Right lung (tissue), 5 donors: ENCODE measurements around the gene ZNF189. TPM values are rescaled to one million over a fixed set of nuclear protein-coding genes. Genes with fewer than 3 reads are reported as not detected.

Experiments
- DNase-seq, 2 donors: peaks; one replicate each; pipeline ENCODE4 v3.0.0-alpha.2; 2013
- polyA plus RNA-seq, 5 donors: library from polyadenylated mRNA; unstranded; fragments of 120-200 nt; gene quantifications; one replicate each; pipeline versions ENCODE4 v1.2.1 to v1.2.3, GENCODE V29; 2013; ENCODE audit warnings: inconsistent platforms in 1 of 5, low replicate concordance in 1 of 5; ENCODE audit not compliant: insufficient read length in 5 of 5, insufficient read depth in 1 of 5

Gene ZNF189
- polyA plus RNA-seq, 5 donors: 30.4 to 50.9 (median 43.5) TPM

DNA sequence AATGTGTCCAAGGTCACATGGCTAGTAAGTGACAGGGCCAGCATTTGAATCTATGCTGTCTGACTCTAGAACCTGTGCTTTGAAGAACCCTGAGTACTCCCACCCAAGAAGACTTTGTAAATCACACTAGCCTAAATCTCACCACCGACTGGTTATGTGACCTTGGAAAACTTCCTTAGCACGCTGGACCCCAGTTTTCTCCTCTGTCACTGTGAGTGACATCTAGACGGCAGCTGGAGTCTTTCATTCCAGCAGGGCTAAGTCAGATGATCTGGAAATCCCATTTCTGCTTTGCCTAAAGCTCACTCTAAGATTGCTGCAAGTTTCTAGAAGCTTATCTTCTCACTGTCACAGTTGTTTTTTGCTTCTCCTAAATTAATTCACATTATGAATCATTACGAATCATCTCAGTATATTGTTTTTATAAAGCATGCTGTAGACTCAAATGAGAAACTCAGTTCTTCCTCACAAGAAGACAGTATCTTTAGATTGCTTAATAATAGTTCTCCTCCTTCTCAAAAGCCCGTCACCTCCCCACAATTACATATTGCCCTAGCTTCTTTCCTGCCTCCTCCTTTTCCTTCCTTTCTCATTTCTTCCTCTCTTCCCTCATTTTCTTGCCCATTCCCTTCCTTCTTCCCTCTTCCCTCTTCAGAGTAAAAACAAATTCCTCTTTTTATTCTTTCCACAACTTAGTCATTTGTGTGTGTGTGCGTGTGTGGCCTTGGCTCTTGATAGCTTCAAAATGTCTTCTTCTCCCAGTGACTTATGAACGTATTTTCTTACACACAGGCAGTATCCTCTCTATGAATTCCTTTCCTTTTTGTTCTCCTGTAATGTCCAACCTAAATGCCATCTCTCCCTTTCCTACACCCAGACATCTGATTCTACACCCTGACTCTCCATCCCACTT is 20.1 kb downstream of the ZNF189 start:
- DNase-seq: no peak

DNA sequence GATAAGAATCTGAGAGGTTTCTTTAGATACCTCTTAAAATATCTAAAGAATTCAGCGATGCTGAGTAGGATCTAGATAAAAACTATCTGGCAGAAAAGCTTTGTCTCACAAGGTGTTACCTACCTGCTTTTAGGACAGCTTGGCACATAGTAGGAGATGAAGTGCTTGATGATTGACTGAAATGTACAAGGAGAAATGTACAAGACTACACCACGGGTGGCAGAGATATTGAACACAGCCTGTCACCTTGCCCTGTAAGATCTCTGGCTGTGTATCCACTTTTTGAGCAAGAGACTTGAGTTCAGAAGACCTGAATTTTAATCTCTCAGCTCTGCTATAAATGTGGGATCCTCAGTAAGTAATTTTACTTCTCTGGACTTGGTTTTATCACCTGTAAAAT is 21.2 kb downstream of the ZNF189 start:
- DNase-seq: no peak

DNA sequence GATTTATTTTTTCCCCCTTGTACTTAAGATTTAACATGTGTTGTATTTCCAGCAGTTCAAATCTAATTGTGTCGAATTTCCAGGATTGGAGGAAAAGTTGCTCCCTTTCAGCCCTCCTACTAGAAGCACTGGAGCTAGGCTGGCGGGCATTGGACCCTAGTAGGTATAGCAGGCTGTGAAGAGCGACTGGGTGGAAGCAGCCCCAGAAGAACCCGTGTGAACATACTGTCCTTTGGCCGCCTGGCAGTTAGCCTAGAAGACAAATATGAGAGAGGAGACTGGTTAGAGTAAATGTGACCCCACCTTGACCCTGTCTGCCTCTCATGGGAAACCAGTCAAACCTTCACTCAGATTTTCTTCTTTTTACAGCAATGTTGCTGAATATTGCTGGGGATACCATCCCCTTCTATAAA is 23.0 kb downstream of the ZNF189 start:
- peak in 1 of 2 donors; percentile 5 for DNase-seq

DNA sequence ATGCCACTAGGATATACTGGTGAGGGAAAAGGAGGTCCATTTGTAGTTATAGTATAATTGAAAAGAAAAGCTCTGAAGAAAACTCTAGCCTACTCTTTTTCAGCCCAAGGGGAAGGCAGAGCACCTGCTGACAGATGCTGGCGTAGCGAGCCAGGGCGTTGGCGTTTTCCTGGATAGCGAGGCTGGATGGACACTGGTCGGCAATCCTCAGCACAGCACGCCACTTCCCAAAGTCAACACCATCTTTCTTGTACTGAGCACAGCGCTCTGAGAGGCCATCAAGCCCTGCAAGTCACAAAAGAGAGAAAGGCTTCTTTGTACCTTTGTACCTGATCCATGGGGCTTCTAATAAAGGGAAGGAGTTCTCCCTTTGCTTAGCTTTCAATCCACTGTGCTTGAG is 28.7 kb downstream of the ZNF189 start:
- no peak for DNase-seq

DNA sequence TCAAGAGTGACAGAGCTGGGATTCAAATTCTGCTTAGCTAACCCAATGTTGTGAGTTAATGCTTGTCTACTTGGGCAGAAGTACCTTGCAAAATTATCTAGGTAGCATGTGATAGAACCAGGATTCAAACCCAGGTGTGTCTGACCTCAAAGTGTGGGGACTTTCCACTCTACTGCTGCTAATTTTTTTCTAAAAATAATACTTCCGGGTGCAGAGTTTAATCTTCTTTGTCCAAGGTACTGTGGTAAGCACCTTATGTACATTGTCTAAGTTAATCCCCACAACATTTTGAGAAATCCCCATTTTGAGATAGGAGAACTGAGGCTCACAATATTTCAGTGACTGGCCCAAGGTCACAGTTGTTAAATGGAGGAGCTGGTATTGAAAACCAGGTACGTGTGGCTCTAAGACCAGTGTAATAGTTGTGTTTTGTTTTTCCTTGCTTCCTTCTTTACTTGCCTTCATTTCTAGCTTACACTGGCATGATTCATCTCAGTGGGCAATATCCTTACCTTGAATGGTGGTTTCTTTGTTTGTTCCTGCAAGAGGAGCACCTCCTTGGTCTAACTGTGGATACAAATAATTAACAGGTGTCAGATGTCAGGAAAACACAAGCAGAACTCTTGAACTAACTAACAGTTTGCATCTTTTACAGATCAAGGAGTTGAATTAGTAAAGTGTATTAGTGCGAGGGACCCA is 29.5 kb downstream of the ZNF189 start:
- DNase-seq: no peak

DNA sequence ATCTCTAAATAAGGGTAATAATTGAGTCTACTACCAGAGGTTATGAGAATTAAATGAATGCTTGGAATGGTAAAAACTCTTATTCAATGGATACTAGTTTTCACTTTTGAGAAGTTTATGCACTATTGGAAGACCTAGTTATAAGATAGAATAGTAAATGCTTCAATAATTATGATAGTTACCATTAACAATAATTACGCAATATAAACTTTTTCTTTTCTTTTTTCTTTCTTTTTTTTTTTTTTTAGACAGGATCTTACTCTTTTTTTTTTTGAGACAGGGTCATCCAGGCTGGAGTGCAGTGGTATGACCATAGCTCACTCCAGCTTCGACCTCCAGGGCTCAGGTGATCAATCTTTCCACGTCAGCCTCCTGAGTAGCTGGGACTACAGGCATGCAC is 30.3 kb downstream of the ZNF189 start:
- no peak for DNase-seq

DNA sequence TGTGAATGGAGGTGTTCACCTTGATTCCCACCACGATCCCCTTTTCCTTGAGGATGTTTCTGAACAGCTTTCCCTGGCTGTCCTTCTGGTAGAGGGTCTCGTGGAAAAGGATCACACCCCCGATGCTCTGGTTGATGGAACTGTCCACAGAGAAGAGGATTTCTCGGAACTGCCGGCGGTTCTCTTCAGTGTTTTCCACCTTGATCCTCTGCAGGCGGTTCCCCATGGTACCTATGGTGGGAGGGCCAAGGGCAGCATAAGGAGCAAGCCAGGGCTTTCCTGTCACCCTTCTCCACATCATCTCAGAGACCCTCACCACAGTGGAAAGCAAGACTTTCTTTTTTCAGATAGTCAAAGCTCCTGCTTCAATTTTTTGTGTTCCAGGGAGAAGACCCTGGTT is 31.1 kb downstream of the ZNF189 start:
- no peak for DNase-seq

DNA sequence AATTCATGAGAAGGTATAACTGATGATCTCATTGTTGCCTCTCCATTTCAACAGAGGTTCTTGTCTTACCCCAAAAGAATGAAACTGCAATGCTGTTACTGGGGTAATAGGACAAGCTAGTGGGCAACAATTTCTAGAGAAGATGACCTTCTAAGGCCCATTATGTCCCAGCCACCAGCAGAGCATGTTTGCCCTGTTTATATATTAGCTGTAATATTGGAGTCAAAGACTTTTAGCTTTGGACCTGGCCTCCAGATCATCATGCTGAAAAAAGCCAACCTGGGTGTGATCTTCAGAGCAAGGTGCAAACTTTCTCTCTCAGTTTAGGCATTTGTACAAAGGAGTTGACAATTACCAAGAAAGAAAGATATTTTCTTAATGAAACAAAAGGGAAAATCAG is 33.5 kb downstream of the ZNF189 start:
- no peak for DNase-seq

DNA sequence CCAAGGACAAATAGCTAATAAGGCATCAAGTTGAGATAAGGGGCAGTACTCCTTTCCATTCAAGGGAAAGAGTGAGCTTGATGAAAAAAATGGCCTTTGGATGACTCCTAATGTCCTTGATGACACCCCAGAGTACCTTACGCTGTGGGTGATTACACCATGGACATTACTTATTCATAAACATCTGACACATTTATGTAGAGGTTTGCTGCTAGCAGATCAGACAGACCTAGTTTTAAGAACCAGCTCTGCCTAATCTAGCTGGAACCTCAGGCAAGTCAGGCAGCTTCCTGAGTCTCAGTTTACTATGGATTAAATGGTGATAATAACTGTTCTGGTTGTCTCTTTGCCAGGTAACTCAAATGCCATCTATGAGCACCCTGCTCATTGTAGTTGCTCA is 34.1 kb downstream of the ZNF189 start:
- DNase-seq: no peak

DNA sequence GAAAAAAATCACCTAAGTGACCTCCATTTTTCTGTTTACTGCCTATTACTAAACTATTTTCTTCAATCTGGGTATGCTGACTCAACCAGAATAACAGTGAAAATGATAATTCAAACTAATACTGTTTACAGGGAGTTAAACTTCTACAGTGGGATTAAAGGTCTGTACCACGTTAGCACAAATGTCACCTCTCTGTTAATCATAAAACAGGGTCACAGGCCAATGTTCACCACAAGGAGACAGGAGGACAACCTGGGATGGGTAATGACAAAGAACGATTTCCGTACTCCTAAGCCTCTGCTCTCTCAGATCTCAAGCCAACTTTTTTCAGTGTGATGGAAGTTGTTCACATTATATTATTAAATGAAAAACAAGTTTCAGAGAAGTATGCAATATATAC is 34.6 kb downstream of the ZNF189 start:
- DNase-seq: no peak

DNA sequence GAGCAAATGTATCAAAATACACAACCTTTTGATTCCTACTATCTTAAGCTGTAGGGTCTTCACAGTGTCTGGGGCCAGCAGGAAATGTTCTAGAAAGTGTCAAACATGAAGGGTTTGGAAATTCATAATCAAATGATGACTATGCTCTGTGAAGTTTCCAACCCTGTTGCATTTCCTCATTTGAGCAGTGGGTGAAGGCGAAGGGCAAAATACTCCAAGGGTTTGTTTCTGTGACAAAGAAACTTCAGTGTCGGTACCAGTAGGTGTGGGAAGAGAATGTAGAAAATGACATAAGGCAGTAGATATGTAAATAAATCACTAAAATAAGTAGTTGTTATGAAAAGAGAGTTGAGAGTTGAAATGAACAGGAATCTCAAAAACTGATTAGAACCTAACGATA is 36.3 kb downstream of the ZNF189 start:
- peak in 1 of 2 donors; percentile 1 for DNase-seq

DNA sequence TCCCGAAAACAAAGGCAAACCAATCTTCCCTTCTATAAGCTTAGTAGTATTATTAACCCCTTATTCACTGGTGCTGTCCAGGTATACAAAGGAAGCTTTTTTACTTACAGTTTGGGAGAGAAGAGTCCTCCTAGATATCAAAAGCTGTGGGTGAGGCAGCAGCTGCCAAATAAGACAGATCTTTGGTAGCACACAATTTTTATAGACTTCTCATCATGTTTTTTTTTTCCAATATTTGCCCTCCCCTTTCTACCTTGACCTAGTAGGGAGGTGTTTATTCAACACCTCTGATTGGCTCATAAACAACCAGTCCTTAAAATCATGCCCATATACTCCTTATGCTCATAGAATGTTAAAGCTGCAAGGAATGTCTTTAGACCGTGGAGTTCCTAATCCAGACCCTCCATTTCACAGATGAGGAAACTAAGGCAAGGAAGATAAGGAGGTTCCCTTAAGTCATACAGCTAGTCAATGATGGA is 37.0 kb downstream of the ZNF189 start, which contains the start of gene ALDOB:
ALDOB (minus strand) TSS at position 174 of the 479 bp plus-strand sequence. CDS start 4,887 bp downstream, outside the sequence.
- DNase-seq: no peak

DNA sequence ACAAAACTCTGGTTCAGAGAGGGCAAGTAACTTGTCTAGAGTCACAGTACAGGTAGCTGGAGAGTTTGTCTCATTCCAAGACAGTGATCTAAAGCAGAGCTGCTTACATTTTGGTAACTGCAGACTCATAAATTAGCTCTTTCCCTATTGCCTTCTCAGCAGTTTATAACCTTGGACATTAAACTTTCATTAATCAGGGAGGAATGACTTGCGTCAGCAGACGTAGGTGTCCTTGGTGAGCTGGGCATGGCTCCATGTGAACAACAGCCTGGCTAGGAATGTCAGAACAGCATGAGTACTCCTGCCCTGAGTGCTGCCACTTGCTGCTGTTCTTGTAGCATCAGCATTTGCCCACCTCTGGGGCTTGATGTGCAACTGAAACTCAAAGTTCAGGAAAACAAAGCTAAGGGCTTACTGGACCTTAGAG is 39.2 kb downstream of the ZNF189 start:
- no peak for DNase-seq

DNA sequence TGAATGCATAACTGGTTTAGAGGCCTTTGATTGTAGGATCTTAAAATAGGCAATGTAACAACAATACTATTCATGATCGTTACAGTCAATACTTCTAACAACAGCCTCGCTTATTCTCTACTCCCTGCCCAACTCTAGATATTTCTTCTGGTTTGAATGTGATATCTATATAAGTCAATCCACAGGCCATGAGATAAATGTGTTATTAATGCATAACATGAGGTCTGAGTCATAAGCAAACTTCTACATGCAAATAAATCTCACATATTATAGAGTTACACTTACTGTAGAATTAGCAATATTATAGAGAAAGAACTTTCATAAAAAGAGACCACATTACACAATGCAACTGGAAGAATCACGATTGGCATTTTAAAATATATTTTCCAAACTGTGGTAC is 39.9 kb downstream of the ZNF189 start:
- no peak for DNase-seq

DNA sequence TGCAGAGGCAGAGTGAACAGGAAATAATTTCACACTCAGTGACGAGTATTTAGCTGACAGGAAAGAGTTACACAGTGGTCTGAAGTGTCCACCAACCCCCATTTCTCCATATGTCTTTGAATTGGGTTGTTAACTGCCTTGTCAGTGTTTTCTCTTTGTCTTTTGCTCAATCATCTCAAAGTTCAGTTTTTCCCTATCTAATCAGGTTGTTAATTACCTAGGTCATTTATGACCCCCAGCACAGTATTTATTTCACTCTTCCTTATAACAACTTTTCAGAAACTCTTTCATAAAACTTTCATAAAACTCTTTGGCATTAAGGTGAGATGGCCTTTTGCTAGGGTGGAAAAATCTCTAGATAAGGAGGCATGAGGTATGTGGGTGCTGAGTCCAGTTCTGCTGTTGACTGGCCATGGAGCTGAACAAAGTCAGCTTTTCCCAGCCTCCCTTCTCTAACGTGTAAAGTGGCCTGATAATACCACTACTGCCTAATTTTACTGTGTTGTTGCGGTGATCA is 42.1 kb downstream of the ZNF189 start:
- DNase-seq: no peak

DNA sequence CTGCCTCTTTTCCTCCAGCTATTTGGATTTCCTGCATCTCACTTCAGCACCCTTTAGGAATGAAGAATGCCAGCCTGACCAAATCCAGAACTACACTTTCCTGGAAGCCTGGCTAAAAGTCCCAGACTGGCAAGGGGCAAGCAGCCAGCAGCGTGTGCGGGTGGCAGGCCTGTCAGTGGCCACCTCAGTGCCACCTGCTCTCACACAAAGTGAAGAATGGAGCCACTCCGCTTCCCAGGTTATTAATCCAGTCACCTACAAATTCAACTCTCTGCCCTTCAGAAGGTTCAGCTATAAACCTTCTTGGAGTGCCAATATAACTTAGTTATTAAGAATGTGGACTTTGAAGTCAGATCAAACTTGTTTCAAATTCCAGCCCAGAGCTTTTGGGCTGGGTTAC is 43.7 kb downstream of the ZNF189 start:
- no peak for DNase-seq

DNA sequence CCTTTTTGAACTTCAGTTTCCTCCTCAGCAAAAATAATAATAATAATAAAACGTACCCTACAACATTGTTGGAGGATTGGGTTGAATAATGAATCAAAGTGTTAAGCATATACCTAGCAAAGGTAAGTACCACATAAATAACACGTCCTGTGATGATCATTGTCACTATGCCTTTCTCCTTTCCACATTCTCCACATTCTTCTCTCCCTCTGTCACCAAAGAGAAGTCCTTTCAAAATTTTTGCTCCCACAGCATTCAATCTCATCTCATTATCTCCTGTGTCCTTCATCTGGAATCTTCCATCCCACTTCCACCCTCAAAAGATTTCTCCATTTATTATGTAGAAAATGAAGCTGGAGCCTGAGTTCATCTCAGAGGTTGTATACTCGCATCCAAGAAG is 44.1 kb downstream of the ZNF189 start:
- no peak for DNase-seq

DNA sequence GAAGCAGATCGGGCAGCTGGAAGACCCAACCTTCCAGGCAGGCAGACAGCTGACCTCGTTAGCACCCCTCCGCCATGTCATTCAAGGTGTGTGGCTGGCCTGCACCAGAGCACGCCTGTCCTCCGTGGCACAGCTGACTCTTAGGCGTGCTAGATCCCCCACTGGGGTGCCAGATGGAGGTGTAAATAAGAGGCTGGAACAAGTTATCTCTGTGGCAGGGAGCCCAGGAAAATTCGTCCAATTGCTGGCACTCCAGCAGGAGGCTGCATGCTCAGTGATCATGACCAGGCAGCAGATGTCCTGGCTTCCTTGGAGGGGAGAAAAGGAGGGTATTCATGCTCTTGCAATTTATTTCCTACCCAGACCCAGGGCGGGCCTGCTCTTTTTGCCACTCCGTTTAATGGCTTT is 44.7 kb downstream of the ZNF189 start:
- no peak for DNase-seq

DNA sequence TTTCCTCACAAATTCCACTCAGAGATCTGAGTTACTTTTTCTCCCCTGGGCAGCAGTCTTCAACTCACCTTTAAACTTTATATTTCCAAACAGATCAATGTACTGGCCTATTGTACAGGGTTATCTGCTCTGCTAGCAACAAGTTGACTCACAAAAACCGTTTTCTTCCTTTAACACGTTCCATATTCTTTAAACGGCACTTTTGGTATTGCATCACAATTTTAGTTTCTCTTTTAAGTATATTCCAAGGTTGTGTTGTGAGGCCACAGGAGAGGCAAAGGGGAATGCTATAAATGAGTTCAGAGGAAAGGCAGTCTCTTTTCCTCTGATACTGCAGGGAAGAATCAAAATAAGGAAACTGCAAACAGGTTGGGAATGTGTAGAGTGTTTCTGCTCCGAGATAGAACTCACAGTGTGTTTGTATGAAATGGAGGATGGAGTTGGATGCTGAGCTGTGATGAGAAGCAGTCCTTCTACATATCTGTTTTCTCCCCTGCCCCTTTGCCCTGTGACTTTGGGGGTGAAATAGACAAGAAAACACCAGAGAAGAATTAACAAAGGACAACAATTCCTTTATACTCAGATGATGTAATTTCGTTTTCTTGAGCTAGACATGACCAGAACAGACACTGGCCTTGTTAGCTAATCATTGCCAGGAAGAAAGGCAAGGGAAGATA is 46.8 kb downstream of the ZNF189 start:
- no peak for DNase-seq

DNA sequence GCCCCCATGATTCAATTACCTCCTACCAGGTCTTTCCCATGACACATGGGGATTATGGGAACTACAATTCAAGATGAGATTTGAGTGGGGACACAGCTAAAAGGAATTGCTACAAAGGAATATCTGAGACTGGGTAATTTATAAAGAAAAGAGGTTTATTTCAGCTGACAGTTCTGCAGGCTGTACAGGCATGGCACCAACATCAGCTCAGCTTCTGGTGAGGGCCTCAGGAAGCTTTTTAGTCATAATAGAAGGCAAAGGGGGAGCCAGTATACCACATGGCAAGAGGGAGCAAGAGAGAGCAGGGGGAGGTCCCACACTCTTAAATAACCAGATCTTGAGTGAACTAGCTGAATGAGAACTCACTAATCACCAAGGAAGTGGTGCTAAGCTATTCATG is 48.1 kb downstream of the ZNF189 start:
- DNase-seq: no peak

DNA sequence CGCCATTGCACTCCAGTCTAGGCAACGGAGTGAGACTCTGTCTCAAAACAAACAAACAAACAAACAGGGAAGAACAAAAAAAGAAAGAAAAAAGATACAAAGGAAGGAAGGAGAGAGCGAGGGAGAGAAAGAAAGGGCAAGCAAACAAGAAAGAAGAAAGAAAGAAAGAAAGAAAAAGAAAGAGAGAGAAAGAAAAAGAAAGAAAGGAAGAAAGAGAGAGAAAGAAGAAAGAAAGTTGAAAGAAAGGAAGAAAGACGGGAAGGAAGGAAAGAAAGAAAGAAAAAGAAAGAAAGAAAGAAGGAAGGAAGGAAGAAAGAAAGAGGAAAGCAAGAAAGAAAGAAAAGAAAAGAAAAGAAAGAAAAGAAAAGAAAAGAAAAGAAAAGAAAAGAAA is 50.0 kb downstream of the ZNF189 start:
- no peak for DNase-seq

DNA sequence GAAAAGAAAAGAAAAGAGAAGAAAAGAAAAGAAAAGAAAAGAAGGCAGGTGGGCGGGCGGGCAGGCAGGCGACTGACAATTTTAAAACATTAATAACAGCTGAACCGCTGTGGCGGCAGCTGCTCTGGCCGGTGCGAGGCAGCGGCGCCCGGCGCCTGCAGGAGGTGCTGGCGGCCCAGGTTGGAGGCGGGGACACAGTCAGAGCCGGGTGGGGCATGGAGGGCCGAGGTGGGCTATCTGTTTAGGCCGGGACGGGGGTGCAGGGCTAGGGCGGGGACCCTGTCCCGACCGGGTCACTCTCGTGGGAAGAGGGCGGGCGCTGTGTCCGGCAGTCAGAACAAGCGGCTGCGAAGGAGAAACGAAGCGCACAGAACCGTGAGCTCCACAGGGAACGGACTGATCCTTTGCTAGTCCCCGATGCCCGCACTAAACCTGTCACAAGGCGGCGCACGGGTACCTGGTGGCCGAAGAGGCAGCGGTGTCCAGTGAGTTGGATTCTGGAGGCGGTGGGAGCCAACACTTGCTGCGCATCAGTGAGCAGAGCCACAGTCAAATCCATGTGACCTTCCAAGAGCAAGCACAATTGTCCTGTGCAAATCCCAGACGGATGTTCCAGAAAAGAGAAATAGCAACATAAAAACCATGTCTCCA is 50.5 kb downstream of the ZNF189 start:
- peak; percentile 38 to 39 for DNase-seq
